Epithelial cell of esophagus (primary cell): ENCODE measurements around the gene ABCG2.
"Not testable (repeated sequence)": the region's sequence is repeated elsewhere in the genome, so short reads cannot be mapped to it uniquely, and the experiment has no call there.

Source experiments
- DNase-seq: peaks from one replicate; pipeline ENCODE4 v3.0.0; 2010; ENCODE audit warnings: low read depth
- H3K4me3 ChIP-seq: 2 replicates; pipeline ENCODE4 v1.5.1; 2011; ENCODE audit warnings: mild to moderate bottlenecking, low read length, control low read depth
- TF ChIP-seq, protein P1 (sequence below): IDR thresholded peaks from 2 replicates; pipeline ENCODE4 v1.5.1; 2011; ENCODE audit warnings: low read depth, mild to moderate bottlenecking, low read length, control low read depth, inconsistent platforms; ENCODE audit not compliant: insufficient read depth; ENCODE audit errors: missing control alignments

The ABCG2 gene

DNA sequence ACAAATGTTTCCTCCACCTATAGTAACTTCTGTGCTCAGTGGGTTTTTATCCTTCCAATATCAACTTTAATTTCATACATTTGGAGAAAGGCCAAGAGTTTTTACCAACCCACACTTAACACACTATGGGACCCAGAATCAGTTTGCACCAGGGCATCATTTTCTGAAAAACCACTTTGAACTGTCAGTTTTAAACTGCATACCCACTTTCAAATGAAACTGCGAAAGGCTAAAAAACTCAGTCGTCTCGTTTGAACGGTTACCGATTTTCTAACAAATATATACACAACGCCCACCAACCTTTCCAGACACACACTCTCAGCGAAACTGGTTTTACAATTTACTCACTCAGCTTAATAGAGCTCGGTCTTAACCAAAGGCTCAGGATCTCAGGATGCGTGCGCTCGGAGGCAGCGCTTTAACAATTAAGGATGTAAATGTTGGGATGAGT lies 376 bp downstream of the ABCG2 start:
- peak overlapping the region; percentile 51 for H3K4me3 ChIP-seq
- TF ChIP-seq, protein P1, sequence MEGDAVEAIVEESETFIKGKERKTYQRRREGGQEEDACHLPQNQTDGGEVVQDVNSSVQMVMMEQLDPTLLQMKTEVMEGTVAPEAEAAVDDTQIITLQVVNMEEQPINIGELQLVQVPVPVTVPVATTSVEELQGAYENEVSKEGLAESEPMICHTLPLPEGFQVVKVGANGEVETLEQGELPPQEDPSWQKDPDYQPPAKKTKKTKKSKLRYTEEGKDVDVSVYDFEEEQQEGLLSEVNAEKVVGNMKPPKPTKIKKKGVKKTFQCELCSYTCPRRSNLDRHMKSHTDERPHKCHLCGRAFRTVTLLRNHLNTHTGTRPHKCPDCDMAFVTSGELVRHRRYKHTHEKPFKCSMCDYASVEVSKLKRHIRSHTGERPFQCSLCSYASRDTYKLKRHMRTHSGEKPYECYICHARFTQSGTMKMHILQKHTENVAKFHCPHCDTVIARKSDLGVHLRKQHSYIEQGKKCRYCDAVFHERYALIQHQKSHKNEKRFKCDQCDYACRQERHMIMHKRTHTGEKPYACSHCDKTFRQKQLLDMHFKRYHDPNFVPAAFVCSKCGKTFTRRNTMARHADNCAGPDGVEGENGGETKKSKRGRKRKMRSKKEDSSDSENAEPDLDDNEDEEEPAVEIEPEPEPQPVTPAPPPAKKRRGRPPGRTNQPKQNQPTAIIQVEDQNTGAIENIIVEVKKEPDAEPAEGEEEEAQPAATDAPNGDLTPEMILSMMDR = no peak
- DNase-seq = peak; percentile 68

DNA sequence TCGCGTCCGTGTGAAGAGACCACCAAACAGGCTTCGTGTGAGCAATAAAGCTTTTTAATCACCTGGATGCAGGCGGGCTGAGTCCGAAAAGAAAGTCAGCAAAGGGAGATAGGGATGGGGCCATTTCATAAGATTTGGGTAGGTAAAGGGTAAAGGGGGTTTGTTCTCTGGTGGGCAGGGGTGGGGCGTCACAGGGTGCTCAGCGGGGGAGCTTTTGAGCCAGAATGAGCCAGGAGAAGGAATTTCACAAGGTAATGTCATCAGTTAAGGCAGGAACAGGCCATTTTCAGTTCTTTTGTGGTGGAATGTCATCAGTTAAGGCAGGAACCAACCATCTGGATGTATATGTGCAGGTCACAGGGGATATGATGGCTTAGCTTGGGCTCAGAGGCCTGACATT lies 6.1 kb downstream of the ABCG2 start:
- H3K4me3 ChIP-seq = not testable (repeated sequence)

DNA sequence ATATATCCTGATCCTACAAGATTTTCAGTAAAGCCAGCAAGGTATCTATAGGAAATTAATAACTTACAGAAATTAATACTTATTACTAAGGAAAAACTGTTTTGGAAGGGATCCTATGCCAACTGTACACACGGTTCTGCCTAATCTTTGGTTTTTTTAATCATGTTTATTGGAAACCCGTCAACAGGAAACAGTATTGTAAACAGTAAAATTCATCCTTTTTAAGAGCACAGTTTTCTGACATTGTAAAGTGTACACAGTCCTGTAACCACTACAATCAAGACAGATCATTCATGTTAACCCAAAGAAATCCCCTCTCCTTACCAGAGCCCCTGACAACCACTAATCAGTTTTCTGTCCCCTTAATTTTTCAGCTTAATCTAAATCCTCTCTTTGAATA lies 9.9 kb downstream of the ABCG2 start:
- TF ChIP-seq, protein P1 = no peak
- no peak overlapping the region for H3K4me3 ChIP-seq
- DNase-seq = no peak

More for the DNA sequence above, 6.1 kb downstream of the ABCG2 start:
- not testable (repeated sequence) for DNase-seq

DNA sequence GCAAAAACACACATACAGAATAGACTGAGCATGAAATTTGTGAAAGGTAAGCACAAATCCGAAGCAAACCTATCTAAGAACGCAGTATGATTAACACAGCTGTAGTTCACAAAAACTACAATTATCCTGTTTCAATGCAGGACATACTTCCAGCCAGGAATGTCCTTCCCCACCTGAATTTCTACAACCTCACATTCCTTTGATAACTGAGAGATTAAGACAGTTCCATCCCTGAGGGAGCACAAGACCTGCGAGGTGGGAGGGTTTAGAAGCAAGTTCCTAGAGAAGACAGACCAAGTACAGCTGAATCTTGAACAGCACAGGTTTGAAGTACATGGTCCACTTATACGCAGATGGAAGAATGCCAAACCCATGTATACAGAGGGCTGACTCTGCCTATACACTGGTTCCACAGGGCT lies 10.6 kb downstream of the ABCG2 start:
- TF ChIP-seq, protein P1 = no peak
- no peak overlapping the region for H3K4me3 ChIP-seq
- peak; percentile 41 for DNase-seq

DNA sequence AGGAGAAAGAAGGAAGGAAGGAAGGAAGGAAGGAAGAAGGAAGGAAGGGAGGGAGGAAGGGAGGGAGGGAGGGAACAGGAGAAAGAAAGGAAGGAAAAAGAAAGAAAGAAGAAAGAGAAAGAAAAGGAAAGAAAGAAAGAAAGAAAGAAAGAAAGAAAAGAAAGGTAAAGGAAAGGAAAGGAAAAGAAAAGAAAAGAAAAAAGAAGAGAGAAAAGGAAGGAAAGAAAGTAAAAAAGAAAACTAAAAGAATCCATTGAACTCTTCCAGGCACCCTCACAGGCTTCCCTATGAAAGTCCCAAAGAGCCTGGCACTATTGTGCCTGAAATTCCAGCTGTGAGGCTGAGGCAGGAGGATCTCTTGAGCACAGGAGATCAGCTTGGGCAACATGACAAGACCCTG lies 11.5 kb downstream of the ABCG2 start:
- no peak overlapping the region for H3K4me3 ChIP-seq
- TF ChIP-seq, protein P1 = no peak
- no peak for DNase-seq

DNA sequence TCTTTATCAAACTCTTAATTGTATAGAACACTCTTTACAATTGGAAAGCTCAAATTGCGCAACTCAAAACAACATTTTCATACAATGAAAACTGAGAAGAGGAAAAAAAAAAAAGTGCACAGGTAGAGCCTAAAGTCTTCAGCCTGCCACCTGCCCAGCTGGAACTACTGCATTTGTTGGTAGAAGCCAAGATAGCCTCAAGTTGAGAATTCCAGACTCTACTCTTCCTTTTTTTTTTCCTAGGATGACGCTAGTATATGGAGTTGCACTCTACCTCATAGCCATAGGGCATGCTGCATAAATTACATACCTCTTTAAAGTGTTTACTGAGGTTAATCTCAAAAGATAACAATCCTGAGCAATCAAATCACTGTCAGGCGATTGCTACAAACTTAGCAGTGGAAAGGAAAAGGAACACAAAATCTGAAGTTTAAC lies 13.6 kb downstream of the ABCG2 start:
- no peak overlapping the region for H3K4me3 ChIP-seq
- TF ChIP-seq, protein P1 = no peak
- DNase-seq = peak; percentile 90

DNA sequence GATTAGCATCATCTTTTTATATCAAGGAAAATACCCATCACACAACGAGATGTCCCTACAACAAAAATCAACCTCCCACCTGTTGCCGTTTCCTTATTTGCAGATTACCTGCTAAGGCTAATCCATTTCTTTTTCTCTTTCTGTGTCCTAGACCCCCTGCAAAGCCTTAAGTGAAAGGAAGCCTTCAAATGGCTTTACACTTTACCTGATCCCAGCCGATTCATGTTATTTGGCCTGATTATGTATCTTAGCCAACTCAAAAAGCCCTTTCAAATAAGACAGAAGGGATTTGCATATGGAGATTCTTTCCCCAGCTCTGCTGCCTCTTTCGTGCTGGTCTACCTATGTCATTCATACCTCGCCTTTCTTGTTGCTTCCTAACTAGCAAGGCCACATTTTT lies 14.4 kb downstream of the ABCG2 start:
- peak; percentile 17 for DNase-seq
- H3K4me3 ChIP-seq = no peak overlapping the region
- TF ChIP-seq, protein P1 = no peak
